COLO668 (cell line): ENCODE results near the gene ZNF608.

Source experiments
- DNase-seq: peaks from one replicate; lab custom pipeline; 2025; ENCODE audit not compliant: unreplicated experiment; lab: John Stamatoyannopoulos, UW

ZNF608 gene

DNA sequence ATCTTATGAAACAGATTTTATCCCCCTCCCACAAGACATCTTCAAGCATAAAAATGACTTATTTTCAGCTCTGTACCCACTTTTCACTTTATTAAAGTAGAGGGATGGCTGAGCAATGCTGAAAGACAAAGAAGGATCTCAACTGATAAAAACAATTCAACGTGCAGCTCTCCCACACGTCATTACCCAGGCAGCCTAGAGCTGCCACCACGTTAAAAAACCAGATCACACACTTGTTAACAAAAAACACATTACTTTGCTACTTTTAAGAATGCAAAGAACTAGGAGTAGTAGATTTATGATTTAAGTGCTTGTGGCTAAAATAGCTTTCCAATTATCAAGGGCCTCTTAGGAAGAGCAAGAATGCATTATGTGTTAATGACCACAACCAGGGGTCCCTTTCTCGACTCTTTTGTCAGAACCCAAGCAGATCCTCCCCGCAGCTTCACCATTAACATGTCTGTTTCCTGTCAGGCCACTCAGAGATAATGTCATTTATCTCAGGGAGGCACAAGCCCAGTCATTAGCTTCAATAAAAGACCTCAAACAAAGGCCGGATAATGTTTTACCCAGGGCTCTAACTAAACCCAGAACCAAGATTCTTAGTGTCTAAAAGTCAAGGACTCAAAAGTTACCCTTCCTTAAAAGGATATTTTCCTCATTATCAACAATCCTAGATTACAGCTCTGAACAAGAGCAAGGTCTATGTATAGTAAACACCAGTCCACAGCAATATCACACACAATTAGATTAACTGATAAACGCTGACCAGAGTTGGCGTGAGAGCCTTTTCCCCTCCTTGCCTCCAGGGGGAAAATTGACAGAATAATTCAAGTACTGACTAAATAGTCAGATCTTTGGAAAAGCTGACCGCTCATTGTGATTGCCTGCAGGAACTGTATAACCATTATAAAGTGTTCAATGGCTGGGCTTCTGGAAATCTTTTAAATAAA, 7.5 kb downstream of the ZNF608 start:
- peak; percentile 7 for DNase-seq

DNA sequence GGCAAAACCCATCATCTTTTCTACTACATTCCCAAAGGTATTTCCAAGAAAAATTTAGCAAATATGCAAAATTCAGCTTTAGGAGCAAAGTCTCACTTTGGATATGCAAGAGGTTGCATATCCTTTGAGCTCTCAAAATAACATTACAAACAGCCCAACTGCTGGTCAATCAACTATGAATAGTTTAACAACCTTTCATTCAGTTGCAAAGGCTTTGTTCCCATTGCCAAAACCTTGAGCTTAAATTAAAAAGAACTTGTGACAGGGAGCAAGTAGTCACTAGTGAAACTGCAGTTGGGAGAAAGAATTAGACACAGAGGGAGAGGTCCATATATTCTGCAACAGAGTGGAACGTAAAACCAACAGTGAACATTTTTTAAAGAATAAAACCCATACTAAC, 8.8 kb downstream of the ZNF608 start:
- no peak for DNase-seq

DNA sequence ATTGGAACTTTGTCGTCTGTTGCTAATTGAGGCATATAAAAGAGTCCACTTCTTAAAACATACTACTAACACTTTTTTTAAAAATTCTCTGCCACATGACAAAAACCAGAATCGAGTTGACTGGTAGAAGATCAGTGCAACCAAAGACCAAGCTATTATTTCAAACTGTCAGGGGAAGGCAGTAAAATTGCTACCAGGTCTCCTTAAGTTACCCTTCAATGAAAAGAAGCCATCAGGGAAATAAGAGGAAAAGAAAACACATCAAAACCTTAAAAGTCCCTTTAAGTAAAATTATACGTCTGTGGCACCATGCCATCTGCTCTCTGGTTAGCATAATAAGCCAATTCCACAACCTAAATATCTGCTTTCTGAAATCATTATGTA, 9.6 kb downstream of the ZNF608 start:
- DNase-seq, result no peak

DNA sequence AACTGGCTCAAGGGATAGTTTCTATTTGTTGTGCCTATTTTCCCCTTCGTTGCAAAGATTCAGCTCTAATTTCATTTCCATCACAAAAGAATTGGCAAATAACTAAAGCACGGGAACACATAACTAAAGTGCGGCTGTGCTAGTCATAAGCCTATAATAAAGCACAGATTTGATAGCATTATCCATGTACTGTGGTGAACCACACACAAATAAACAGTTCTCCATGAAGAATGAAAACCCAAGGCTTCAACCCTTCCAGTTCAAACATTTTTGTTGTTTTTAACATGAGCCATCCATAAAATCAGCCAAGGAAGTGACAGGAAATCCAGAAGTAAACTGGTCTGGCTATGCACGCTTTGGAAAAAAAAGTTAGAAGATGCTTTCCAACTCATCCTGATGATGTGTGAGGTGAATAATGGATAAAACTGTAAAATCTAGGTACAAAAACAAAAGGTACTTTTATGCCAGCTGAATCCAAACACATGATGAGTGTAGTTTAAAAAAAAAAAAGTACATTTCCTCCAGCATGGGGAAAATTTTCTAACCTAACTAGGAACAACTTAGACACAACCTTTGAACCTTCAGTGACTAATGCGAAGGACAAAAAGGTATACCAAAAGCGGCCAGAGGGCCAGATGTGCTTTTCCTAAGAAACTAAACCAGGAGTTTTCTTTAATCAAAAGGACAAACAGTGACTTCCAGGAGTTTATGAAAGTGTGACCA, 10.2 kb downstream of the ZNF608 start:
- no peak for DNase-seq

DNA sequence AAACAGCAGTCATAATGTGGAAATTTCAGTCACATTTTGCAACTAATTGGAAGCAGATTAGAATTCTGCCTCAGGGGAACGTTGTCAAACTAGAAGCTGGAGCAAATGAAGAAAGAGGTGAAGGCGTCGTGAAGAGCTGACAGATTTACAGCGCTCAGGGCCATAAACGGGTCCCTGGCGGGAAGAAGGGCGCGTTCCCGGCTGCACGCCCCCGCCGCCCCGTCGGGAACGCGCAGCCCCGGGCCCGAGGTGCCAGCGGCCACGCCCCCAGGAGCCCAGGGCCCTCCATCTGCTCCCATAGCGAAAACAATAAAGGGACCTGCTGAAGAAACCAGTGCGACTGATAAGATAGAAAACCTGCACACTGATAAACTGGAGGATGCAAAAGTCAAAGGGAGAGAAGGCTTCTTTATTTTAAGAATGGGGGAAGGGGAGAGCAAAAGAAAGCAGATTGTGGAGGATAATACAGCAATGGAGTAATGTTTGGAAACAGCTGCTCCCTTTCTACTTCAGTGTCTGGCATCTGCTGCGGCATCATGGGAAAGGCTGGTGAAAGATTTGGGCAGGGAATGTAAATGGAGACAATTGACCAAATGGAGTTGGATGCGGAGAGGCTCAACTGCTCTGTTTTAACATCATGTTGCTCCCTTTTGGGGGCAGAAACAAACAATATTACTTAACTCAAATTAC, 11.1 kb downstream of the ZNF608 start:
- DNase-seq, result no peak

DNA sequence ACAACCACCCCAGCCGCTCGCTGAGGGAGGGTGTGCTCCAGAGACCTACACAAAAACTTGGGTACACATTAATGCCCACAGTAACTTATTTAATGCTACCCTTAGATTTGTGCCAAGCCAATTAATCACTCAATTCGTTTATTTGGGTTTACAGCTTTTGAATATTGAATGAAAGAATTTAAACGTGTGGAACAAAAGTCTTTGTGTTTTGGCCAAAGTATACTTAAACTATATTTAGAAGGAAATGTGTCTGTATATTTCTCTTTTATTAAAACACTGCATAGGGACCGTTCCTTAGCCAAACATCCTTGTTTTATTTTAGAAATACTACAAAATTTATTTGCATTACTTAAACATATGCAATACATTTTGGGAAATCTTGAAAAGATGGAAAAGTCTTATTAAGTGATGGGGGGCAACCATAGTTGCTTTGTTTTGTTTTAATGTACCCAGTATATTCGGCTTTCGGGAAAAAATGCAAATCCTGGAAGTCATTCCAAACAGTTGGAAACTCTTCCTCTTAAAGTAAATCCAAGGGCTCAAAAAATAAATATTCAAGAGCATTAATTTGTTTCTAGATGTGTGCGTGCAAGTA, 11.8 kb downstream of the ZNF608 start:
- DNase-seq, result no peak

DNA sequence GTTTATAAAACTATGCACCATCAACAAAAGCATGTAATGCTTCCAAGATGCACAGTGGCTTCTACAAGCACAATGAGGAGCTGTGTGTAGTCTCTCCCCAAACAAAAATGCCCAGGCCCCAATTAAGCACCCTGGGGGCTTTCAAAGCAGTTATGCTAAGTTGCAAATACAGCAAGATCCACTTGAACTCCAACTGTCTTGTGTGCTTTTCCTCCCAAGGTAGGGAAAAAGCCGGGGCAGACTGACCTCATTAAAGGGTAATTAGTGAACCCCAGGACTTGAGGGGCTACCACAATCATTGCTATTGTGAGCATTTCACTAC, 13.1 kb downstream of the ZNF608 start:
- no peak for DNase-seq

DNA sequence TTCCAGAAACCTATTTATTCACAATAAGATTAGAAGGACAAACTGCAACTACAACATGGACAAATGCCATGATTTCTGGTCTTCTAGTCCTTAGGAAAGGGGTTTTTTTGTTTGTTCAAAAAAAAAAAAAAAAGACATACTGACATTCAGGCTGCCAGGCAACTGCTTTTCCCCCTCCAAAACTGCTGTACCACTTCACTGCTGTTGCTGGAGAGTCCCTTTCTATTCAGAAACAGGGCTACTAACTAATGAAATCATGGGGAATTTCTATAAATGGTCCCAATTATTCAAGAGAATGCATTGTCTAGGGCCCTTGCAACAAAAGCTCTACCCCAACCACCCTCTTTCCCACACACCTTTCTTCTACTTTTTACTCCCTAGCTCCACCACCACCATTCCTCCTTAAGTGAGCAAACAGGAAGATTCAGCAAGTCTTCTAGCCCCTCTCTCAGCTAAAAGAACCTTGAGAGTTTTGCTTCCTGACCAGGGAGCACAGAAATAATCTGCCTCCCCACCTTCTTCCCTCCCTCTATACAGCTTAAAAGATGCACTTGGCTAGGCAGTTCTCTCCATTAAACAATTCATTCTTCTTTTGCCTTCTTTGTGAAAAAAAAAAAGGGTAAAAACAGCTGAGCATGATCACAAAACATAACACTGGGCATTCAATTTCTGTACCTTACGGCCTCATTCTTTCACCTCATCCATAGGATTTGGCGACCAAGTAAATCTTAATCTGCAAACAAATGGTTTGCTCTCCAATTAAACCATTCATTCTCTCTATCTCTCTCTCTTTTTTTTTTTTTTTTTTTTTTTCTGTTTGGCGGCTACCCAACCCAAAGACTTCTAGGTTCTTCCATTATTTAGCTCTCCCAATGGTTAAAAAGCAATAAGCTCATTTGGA, 13.8 kb downstream of the ZNF608 start:
- no peak for DNase-seq

DNA sequence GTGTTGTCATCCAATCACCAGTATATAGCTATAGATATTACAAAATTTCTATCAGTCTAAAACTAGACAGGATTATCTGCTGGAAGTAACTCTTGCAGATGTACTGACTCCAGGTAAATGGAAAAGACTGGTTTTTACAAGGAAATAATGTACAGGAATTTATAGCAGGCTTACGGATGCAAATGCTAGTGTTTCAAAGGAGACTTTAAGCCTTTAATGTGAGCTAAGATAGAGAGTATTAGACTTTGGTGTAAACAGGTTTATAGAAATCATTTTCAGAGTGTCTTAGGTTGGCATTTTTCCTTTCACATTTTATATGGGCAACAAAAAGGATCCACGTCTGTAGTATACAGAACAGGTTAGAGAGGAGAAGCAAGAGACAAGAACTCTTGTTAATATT, 16.1 kb downstream of the ZNF608 start:
- no peak for DNase-seq

DNA sequence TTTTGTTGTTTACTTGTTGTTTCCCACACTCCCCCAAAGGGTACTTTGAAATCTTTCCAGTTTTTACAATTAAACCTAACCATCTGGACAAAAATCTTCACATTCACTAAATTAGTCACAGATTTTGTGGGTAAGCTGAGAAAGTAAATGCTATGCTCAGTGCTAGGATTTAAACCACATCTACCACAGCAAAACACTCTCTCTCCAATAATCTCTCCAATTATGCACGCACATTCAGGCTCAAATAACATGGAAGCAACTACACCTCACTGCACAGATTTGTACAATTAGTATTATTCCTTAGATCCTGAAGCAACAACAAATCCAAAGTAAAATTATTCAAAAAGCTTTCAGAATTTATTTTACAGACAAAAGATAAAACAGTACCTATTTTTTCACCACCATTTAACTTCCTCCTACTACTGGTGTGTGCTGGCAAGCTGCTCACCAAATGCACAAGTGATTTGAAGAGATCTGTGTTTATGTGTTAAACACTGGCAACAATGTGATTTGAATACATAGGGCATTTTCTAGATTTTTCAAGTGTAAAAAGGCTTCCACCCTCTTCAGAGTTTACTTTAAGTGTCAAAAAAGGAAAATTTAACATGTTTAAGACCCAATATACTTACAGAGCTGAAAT, 16.6 kb downstream of the ZNF608 start:
- DNase-seq, result no peak

DNA sequence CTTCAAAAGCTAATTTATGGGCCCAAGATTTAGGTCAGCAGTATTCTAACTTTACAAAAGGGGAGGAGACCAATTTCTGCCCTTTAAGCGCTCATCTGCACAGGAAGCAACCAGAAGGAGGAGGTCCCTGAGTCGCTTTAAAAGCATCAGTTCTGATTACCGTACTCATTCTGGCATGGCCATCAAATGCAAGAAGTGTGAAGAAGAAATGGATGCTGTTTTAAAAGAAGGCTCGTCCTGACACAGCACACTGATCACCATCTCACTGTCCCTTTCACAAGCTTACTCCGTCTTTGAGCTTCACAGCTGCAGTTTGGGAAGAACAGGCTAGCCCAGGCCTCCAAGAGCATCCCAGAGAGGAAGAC, 17.5 kb downstream of the ZNF608 start:
- DNase-seq, result no peak

DNA sequence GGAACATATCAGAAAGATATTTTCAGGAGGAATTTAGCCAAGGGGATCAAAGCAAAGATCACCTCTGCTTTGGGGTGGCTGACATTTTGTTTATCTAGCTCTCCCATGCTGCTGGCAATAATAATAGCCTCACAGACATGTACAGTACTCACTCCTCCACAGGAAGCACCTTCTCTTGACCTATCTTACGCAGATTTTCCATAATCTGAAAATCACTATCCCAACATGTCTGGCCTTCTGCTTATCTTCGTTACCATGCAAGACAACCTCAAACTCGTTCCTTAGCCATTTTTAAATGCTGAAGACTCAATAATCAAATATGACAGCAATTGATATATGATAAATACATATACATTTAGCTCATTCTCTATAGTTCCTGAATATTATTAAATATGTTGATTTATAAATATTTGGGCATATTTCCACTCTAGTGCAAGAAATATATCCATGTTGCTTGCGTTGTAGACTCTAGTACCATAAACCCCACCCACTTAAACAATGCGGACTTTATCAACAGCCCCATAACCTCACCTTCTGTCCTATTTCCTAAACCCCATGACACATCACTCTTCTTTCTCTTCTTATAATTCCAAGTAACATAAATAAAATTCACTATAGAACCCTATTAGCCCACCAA, 18.0 kb downstream of the ZNF608 start:
- no peak for DNase-seq

DNA sequence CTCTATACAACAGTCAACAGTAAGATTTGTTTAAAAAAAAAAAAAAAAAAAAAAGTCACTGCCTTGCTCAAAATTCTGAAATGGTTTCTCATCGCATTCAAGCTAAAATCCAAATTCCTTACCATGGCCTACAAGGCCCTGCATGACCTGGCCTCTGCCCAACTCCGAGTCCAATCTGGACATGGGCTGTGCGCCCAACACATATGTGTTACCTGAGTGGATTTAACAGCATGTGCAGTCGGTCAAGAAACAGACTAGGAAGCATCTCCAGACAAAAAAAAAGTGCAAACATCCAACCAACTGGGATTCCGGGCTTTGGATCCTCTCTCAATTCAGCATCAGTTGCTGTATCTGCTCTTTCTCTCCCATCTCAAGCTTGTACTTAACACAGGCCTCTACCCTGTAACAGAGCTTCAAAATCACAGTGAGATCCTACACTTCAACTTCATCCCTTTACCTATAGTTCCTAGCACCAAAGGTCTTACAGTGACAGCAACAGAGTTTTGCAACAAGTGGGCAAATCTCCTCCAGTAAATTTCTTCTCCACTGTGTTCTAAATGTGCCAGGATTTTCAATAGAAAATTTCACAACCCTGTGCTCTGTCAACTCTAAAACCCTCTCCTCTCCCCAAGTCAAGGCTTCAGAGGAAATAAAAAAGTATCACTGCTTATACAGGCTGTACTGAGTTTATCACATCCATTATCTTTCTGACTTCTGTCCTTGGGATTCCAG, 19.6 kb downstream of the ZNF608 start:
- no peak for DNase-seq

DNA sequence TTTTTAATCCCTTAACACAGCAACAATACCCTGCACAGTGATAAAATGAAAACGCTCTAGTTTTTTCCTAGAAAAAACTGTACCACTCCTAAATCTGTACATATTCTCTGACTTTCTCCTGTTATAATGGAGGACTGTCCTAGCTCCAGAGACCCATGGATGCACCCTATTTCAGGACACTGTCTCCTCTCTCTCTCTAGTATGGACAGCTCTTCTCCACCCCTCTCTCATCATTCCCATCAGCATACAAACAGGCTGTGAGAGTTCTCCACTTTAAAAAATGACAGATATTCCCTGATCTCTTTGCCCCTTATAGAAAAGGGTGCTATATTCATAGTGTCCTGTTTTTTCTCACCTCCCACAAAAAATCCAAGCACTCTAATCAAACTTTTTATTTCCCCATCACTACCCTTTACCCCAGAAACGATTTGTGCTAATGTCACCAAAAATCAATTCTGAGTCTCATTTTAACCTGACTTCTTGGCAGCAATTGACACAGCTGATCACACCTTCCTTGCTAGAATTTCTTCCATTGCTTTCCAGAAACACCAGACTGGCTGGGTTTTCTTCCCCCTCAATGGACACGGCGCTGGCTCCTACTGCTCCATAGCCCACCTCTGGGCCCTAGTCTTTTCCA, 20.7 kb downstream of the ZNF608 start:
- DNase-seq, result no peak

DNA sequence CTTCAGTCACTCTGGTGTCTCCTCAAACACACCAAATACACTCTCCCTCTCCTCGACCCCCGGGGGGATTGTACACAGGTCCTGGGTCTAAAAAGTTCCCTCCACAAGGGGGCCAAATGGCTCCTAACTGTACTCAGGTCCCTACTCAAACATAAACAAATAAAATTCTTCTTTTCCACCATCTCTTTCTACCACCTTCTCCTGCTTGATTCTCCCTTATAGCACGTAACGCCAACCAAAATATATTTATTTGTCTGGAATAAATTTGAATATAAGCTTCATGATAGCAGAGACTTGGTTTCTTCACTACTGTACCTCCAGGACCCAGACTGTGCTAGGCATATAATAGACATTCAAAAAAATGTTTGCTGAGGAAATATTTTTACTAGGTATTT, 21.4 kb downstream of the ZNF608 start:
- no peak for DNase-seq

DNA sequence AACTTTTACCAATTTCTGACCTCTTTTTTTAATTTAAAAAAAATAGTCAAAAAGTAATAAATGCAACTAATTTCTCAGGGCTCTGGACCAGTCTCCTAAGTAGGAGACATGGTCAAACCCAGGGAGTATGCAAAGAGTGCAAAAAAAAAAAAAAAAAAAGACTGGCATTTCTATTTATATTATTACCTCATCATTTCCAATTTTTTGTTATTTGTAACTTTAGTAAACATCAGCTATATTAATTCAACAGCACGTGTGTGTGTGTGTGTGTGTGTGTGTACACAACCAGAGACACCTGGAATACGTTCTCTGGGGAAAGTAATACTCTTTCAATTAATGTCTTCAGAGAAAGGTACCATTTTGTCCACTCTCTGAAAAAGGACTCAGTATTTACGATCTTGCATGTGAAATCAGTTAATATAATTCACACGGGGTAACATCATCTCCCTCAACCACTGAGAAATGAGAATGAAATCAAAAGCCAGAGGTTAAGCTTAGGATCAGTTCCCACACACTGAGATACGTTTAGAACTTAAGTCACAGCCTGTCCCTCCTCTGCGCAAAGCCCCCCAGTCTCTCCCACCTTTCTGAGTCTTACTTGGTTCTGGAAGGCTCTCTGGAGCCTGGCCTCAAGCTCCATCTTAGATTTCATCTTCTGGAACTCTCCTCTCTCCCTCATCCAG, 21.9 kb downstream of the ZNF608 start:
- no peak for DNase-seq

DNA sequence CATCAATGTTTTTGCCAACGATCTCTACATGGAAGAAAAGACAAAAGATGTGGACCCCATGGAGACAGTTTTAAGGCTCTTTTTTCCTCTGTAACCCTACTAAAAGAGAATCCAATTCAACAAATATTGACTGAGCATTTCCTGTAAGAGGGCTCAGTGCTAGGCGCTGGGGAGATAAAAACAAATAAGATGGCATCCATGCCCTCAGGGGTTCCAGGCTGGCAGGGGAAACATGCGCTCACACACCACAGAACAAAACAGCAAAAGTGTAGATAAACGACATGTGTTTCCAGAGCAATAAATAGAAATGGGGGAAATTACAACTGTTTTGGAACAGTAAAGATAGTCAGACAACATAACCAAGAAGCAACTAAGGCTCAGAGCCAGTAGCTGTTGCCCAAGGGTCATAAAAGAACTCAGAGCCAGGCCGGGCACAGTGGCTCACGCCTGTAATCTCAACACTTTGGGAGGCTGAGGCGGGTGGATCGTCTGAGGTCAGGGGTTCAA, 25.2 kb downstream of the ZNF608 start:
- no peak for DNase-seq

DNA sequence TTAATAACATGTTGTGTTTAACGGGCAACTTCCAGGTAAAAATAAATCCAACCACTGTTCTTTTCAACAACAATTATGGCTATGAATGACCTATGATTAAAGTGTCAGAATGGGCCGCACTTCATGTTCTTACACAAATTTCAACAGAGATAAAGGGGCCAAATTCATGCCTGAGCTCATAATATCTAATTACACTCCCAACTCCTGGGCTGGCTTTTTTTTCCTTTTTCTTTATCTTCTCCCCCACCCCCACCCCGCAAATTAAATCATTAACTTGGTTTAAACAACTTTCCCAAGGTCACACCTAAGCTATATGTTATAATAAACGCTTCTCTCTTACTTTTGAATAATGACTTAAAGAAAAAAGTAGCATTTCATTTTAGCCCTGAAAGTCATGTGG, 25.8 kb downstream of the ZNF608 start:
- no peak for DNase-seq
